Thyroid gland (tissue), 4 donors: ENCODE results near the gene ZC3H7B. TPM values are rescaled to one million over a fixed set of nuclear protein-coding genes. Genes with fewer than 3 reads are reported as not detected.

Source experiments
- DNase-seq, 2 donors: peaks; one replicate each; pipeline ENCODE4 v3.0.0-alpha.2; 2019
- H3K27ac ChIP-seq, 3 donors: fragments of 200-600 bp; sonication (generic); 1 replicate in 2 of 3; 2 replicates in 1 of 3; pipeline ENCODE4 v1.5.1; 2016 to 2019; ENCODE audit warnings: mild to moderate bottlenecking in 1 of 3, moderate library complexity in 1 of 3
- H3K27me3 ChIP-seq: fragments of 200-600 bp; sonication (generic); one replicate; pipeline ENCODE4 v1.5.1; 2019
- H3K36me3 ChIP-seq, 2 donors: fragments of 200-600 bp; sonication (generic); one replicate each; pipeline ENCODE4 v1.5.1; 2016 to 2019
- H3K4me1 ChIP-seq, 2 donors: fragments of 200-600 bp; sonication (generic); one replicate each; pipeline ENCODE4 v1.5.1; 2017 to 2019
- H3K4me3 ChIP-seq, 3 donors: fragments of 200-600 bp; sonication (generic); replicated peaks in 1 of 3; 1 replicate in 2 of 3; 2 replicates in 1 of 3; pipeline ENCODE4 v1.5.1; 2016; ENCODE audit warnings: mild to moderate bottlenecking in 1 of 3
- H3K9me3 ChIP-seq: fragments of 200-600 bp; sonication (generic); one replicate; pipeline ENCODE4 v1.5.1; 2017
- POLR2A ChIP-seq, 2 donors: fragments of 450-650 bp; IDR thresholded peaks; one replicate each; pipeline ENCODE4 v1.6.1; 2017; ENCODE audit warnings: antibody characterized with exemption in 2 of 2, mild to moderate bottlenecking in 2 of 2, moderate library complexity in 1 of 2
- WGBS, 2 donors: methylation state at CpG; one replicate each; pipeline ENCODE4 v1.1.5; 2017; 5-methylcytosine and 5-hydroxymethylcytosine counted together
- intact Hi-C: fragments of 100-400 bp; cut with DNase I; formaldehyde crosslinking; loops from one replicate; pipeline ENCODE4 v1.15.1; 2023
- total RNA-seq, 4 donors: library from RNA; depleted of rRNA; stranded (reverse); fragments of >200 nt; gene quantifications; one replicate each; pipeline ENCODE4 v1.2.3, GENCODE V29; 2016
- TF ChIP-seq, protein P1 (sequence below), 6 experiments: fragments of 200-600 bp in 3 of 6; fragments of 450-650 bp in 3 of 6; sonication (generic) in 3 of 6; IDR thresholded peaks; one replicate each; pipeline ENCODE4 v1.5.1; 2016 to 2019; ENCODE audit warnings: antibody characterized with exemption in 6 of 6, mild to moderate bottlenecking in 2 of 6, inconsistent platforms in 1 of 6, moderate library complexity in 1 of 6

Gene ZC3H7B
- total RNA-seq, 4 donors from 2014 or later: 77.7 to 100 (median 88.7) TPM

- no peak for DNase-seq
- TF ChIP-seq, protein P1, sequence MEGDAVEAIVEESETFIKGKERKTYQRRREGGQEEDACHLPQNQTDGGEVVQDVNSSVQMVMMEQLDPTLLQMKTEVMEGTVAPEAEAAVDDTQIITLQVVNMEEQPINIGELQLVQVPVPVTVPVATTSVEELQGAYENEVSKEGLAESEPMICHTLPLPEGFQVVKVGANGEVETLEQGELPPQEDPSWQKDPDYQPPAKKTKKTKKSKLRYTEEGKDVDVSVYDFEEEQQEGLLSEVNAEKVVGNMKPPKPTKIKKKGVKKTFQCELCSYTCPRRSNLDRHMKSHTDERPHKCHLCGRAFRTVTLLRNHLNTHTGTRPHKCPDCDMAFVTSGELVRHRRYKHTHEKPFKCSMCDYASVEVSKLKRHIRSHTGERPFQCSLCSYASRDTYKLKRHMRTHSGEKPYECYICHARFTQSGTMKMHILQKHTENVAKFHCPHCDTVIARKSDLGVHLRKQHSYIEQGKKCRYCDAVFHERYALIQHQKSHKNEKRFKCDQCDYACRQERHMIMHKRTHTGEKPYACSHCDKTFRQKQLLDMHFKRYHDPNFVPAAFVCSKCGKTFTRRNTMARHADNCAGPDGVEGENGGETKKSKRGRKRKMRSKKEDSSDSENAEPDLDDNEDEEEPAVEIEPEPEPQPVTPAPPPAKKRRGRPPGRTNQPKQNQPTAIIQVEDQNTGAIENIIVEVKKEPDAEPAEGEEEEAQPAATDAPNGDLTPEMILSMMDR (IDR thresholded peaks at IDR 0.05): no peak
- TF ChIP-seq POLR2A (IDR thresholded peaks at IDR 0.05): no peak
- H3K4me1 ChIP-seq: peaks cover 25% of the 10 kb centered on the region in 2 donors
- 73 to 78% methylated on average over 5 of the region's 5 CpGs for WGBS, 2 donors
- H3K27me3 ChIP-seq: no peaks in the 10 kb centered on the region
- H3K4me3 ChIP-seq: no peak overlapping the region
- peaks cover 0 to 6% of the 10 kb centered on the region in 2 donors for H3K36me3 ChIP-seq
- H3K27ac ChIP-seq: peak overlapping the region; percentile 97 to 100 (median 98)
- H3K9me3 ChIP-seq: no peaks in the 10 kb centered on the region
- intact Hi-C loops: no loop called here
These were observed 81.8 kb downstream of the ZC3H7B start for GRCh38 chr22:41383085-41383484.

DNA sequence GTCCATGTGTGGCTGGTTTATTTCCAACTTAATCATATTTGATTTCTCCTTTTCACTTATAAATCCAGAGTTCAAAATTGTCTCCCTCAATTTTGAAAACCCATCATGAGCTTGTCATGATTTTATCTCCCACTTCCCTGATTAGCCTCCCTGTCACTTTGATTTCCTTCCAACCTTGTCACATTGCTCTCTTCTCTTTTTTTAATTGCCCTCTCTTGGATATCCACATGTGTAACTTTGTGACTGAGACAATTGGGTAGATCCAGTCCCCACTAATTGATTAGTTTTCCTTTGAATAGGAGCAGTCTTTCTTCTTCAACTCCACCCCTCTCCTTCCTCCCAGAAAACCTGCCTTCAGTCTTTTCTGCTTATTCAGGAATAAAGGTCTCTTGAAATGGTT lies 82.8 kb downstream of the ZC3H7B start:
- H3K27ac ChIP-seq: peak overlapping the region in 1 of 3 donors; percentile 97
- intact Hi-C loops: no loop called here
- no peaks in the 10 kb centered on the region for H3K27me3 ChIP-seq
- H3K36me3 ChIP-seq: peaks cover 0 to 8% of the 10 kb centered on the region in 2 donors
- no peak for TF ChIP-seq POLR2A (IDR thresholded peaks at IDR 0.05)
- TF ChIP-seq, protein P1 (IDR thresholded peaks at IDR 0.05): no peak
- DNase-seq: no peak
- no peak overlapping the region for H3K4me3 ChIP-seq
- no peaks in the 10 kb centered on the region for H3K9me3 ChIP-seq
- H3K4me1 ChIP-seq: peaks cover 25% of the 10 kb centered on the region in 2 donors

GRCh38 chr22:41387341-41387740 lies 86.0 kb downstream of the ZC3H7B start:
- H3K36me3 ChIP-seq: peaks cover 11 to 14% of the 10 kb centered on the region in 2 donors
- H3K27me3 ChIP-seq: no peaks in the 10 kb centered on the region
- no peak overlapping the region for H3K27ac ChIP-seq
- no peaks in the 10 kb centered on the region for H3K9me3 ChIP-seq
- 83 to 92% methylated on average over 4 to 5 of the region's 7 CpGs for WGBS, 2 donors
- peaks cover 15 to 17% of the 10 kb centered on the region in 2 donors for H3K4me1 ChIP-seq
- no peak for DNase-seq
- intact Hi-C loops: no loop called here
- TF ChIP-seq, protein P1 (IDR thresholded peaks at IDR 0.05): no peak
- H3K4me3 ChIP-seq: no peak overlapping the region

DNA sequence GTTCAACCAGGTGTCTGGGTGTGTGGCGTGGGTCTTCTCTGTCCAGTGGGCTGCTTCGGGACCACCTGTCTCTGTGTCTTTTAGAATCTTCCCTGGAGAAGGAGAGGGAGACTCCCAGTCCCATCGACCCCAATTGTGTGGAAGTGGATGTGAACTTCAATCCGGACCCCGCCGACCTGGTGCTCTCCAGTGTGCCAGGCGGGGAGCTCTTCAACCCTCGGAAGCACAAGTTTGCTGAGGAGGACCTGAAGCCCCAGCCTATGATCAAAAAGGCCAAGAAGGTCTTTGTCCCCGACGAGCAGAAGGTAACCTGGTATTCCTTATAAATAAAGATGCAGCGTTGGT lies 92.7 kb downstream of the ZC3H7B start:
- no peak overlapping the region for H3K4me3 ChIP-seq

DNA sequence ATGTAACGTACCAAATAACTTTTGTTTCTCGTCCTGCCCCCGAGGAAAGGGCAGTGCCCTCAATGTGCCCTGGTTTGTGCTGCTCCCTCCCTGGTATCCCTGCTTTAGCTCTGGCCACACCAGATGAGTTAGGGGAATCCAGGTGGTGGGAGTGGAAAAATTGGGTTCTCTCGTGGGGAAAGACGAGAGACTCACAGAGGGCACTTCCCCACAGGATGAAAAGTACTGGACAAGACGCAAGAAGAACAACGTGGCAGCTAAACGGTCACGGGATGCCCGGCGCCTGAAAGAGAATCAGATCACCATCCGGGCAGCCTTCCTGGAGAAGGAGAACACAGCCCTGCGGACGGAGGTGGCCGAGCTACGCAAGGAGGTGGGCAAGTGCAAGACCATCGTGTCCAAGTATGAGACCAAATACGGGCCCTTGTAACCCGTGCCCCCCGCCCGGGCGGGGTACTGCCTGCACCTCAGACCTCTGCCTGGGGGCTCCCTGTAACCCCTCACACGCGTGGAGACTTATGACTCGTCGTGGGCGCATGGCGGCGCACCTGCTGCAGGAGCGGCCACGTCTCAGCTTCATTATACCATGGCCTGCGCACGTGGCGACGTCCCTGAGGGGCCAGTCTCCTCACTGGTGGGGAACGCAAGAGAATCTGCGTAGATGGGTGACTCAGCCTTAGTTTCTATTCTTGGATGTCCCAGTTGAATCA lies 94.4 kb downstream of the ZC3H7B start:
- intact Hi-C loops: loop anchor here (5.0 to 10.0 kb wide), 2 partner anchors 132 to 199 kb away; no protein-coding TSS in a partner anchor
- Histone ChIP-seq H3K9me3 (no peaks in the 10 kb centered on the region), H3K4me1 (peaks cover 0 to 4% of the 10 kb centered on the region in 2 donors), H3K36me3 (peaks cover 43% of the 10 kb centered on the region in 2 donors), H3K27me3 (no peaks in the 10 kb centered on the region), H3K27ac (no peak overlapping the region), H3K4me3 (no peak overlapping the region)
- 93 to 94% methylated on average over 28 to 29 of the region's 37 CpGs for whole genome bisulfite sequencing, 2 donors
- DNase-seq: no peak
- TF ChIP-seq, protein P1 (IDR thresholded peaks at IDR 0.05): no peak
- TF ChIP-seq POLR2A (IDR thresholded peaks at IDR 0.05): no peak

More for the DNA sequence above, 92.7 kb downstream of the ZC3H7B start:
- Histone ChIP-seq H3K36me3 (peaks cover 43 to 51% of the 10 kb centered on the region in 2 donors), H3K27me3 (no peaks in the 10 kb centered on the region), H3K9me3 (no peaks in the 10 kb centered on the region), H3K27ac (peak overlapping the region; percentile 51 to 63 (median 63)), H3K4me1 (peaks cover 0 to 4% of the 10 kb centered on the region in 2 donors)
- TF ChIP-seq POLR2A (IDR thresholded peaks at IDR 0.05): no peak
- TF ChIP-seq, protein P1 (IDR thresholded peaks at IDR 0.05): no peak
- 94 to 95% methylated on average over 7 to 11 of the region's 11 CpGs for WGBS, 2 donors
- no peak for DNase-seq
- intact Hi-C loops: loop anchor here (10.0 kb wide), 1 partner anchor 201 kb away; no protein-coding TSS in a partner anchor
